ENCODE measurements around the gene HSF2BP. TPM values are rescaled to one million over a fixed set of nuclear protein-coding genes. Genes with fewer than 3 reads are reported as not detected.

The HSF2BP gene
- polyA plus RNA-seq, 1 donor (not counting 4 experiments of a cell fraction or from before 2014, with no cell fraction given): 6.1 TPM

DNA sequence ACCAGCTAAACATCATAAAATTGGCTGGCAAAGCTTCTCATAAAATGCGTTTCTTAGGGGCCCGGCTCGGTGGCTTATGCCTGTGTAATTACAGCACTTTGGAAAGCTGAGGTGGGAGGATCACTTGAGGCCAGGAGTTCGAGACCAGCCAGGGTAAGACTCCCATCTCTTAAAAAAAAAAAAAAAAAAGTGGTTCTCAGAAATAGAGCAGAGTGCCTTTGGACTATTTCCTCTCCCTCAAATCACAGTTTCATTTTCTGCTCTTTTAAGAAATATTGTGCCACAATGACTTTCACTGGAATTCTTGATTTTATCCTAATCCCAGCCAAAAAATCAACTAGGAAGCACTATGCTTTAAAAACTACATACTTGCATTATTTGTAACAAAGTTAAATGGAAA is 13.3 kb downstream of the HSF2BP start:
- no peak for DNase-seq (ENCODE audit: low read depth, low spot score)
- H4K20me1 ChIP-seq (ENCODE audit: control insufficient read depth, extremely low read depth, insufficient read depth, low read length): no peaks in the 10 kb centered on the region
- no peaks in the 10 kb centered on the region for H3K9me3 ChIP-seq (ENCODE audit: control insufficient read depth, low read depth, low read length)
- peak overlapping the region; percentile 55 for H3K27ac ChIP-seq (ENCODE audit: control insufficient read depth, insufficient read depth, low read length)
- dilution Hi-C loops (cut with MboI; ENCODE audit: extremely low pct_ligation_motif_present, low sequenced_read_pairs): no loop called here
- no peaks in the 10 kb centered on the region for H3K79me2 ChIP-seq (ENCODE audit: control insufficient read depth, insufficient read depth, low read length)
- FAIRE-seq: no peak
- peak overlapping the region; percentile 67 for H3K9ac ChIP-seq (ENCODE audit: control insufficient read depth, extremely low read depth, insufficient read depth, low read length)
- H3K4me3 ChIP-seq (ENCODE audit: control insufficient read depth in 2 of 3, extremely low read depth in 1 of 3, insufficient read depth in 2 of 3, low read depth in 1 of 3, low read length in 3 of 3): no peak overlapping the region
- no peaks in the 10 kb centered on the region for H3K27me3 ChIP-seq (ENCODE audit: control insufficient read depth, extremely low read depth, insufficient read depth, low read length)
- peak overlapping the region; percentile 61 for H3K4me2 ChIP-seq (ENCODE audit: control insufficient read depth, extremely low read depth, insufficient read depth, low read depth, low read length)
- TF ChIP-seq, protein P1, sequence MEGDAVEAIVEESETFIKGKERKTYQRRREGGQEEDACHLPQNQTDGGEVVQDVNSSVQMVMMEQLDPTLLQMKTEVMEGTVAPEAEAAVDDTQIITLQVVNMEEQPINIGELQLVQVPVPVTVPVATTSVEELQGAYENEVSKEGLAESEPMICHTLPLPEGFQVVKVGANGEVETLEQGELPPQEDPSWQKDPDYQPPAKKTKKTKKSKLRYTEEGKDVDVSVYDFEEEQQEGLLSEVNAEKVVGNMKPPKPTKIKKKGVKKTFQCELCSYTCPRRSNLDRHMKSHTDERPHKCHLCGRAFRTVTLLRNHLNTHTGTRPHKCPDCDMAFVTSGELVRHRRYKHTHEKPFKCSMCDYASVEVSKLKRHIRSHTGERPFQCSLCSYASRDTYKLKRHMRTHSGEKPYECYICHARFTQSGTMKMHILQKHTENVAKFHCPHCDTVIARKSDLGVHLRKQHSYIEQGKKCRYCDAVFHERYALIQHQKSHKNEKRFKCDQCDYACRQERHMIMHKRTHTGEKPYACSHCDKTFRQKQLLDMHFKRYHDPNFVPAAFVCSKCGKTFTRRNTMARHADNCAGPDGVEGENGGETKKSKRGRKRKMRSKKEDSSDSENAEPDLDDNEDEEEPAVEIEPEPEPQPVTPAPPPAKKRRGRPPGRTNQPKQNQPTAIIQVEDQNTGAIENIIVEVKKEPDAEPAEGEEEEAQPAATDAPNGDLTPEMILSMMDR (optimal IDR thresholded peaks at IDR 0.05 in 1 of 3, IDR thresholded peaks at IDR 0.05 in 1 of 3, conservative IDR thresholded peaks at IDR 0.05 in 1 of 3; ENCODE audit: extremely low read depth in 1 of 3, insufficient read depth in 2 of 3, low read length in 3 of 3): no peak
- TF ChIP-seq EZH2 (IDR thresholded peaks at IDR 0.05; ENCODE audit: low read length): no peak
- peaks cover 26% of the 10 kb centered on the region for H3K4me1 ChIP-seq (ENCODE audit: control insufficient read depth, extremely low read depth, insufficient read depth, low read length)
- H2AFZ ChIP-seq (ENCODE audit: control insufficient read depth, low read length): no peak overlapping the region
- H3K36me3 ChIP-seq (ENCODE audit: control insufficient read depth in 2 of 2, extremely low read depth in 1 of 2, insufficient read depth in 2 of 2, low read length in 2 of 2): no peaks in the 10 kb centered on the region
- H3K9me1 ChIP-seq (ENCODE audit: control insufficient read depth, extremely low read depth, insufficient read depth, low read length): no peaks in the 10 kb centered on the region

DNA sequence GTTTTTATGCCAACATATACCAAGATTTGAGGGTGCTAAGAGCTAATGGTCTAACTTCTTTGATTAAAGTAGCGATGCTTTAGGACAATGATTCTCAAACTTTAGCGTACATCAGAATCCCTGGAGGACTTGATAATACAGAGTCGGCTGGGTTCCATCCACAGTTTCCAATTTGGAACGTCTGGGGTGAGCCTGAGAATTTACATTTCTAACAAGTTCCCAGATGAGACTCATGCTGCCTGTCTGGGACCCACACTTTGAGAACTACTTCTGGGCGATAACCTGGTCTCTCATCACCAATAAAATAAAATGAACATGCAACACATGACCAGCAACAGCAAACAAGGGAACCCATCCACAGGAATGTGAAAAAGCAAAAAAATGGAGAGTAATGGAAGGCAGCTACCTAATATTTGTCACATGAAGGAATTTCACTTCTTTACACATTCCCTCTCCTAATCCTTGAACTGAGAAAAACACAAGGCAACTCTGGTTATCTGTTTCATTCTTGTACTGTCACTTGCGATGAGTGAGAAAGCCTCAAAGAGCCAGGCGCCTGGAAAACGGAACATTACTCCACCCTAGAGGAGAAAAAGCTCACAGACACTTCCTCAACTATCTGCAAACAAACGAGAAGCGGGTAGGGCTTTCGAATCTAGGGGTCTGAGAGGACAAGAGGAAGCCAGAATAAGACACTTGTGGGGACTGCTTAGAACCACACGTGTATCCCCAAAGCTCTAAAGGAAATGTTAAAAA is 14.0 kb downstream of the HSF2BP start:
- no peaks in the 10 kb centered on the region for H3K79me2 ChIP-seq (ENCODE audit: control insufficient read depth, insufficient read depth, low read length)
- dilution Hi-C loops (cut with MboI; ENCODE audit: extremely low pct_ligation_motif_present, low sequenced_read_pairs): no loop called here
- H3K27ac ChIP-seq (ENCODE audit: control insufficient read depth, insufficient read depth, low read length): peak overlapping the region; percentile 55
- peak; percentile 81 for FAIRE-seq
- TF ChIP-seq EZH2 (IDR thresholded peaks at IDR 0.05; ENCODE audit: low read length): no peak
- TF ChIP-seq, protein P1 (optimal IDR thresholded peaks at IDR 0.05 in 1 of 3, IDR thresholded peaks at IDR 0.05 in 1 of 3, conservative IDR thresholded peaks at IDR 0.05 in 1 of 3; ENCODE audit: extremely low read depth in 1 of 3, insufficient read depth in 2 of 3, low read length in 3 of 3): peak; percentile 57 to 66 (median 61)
- no peaks in the 10 kb centered on the region for H3K27me3 ChIP-seq (ENCODE audit: control insufficient read depth, extremely low read depth, insufficient read depth, low read length)
- H4K20me1 ChIP-seq (ENCODE audit: control insufficient read depth, extremely low read depth, insufficient read depth, low read length): no peaks in the 10 kb centered on the region
- H3K4me1 ChIP-seq (ENCODE audit: control insufficient read depth, extremely low read depth, insufficient read depth, low read length): peaks cover 29% of the 10 kb centered on the region
- no peak for DNase-seq (ENCODE audit: low read depth, low spot score)
- no peaks in the 10 kb centered on the region for H3K9me3 ChIP-seq (ENCODE audit: control insufficient read depth, low read depth, low read length)
- no peaks in the 10 kb centered on the region for H3K36me3 ChIP-seq (ENCODE audit: control insufficient read depth in 2 of 2, extremely low read depth in 1 of 2, insufficient read depth in 2 of 2, low read length in 2 of 2)
- H3K4me3 ChIP-seq (ENCODE audit: control insufficient read depth in 2 of 3, extremely low read depth in 1 of 3, insufficient read depth in 2 of 3, low read depth in 1 of 3, low read length in 3 of 3): no peak overlapping the region
- H3K9ac ChIP-seq (ENCODE audit: control insufficient read depth, extremely low read depth, insufficient read depth, low read length): peak overlapping the region; percentile 67
- no peaks in the 10 kb centered on the region for H3K9me1 ChIP-seq (ENCODE audit: control insufficient read depth, extremely low read depth, insufficient read depth, low read length)
- H3K4me2 ChIP-seq (ENCODE audit: control insufficient read depth, extremely low read depth, insufficient read depth, low read depth, low read length): peak overlapping the region; percentile 61
- peak overlapping the region; percentile 53 for H2AFZ ChIP-seq (ENCODE audit: control insufficient read depth, low read length)
